GM15510 (cell line): ENCODE data around the gene SLC30A4.

Experiments
- POLR2A ChIP-seq: IDR thresholded peaks from 3 replicates; pipeline ENCODE4 v1.6.1; 2011; ENCODE audit warnings: borderline replicate concordance; ENCODE audit not compliant: insufficient read length; ENCODE audit errors: extremely low read depth

The SLC30A4 gene

GRCh38 chr15:45469027-45469426 is 53.5 kb downstream of the SLC30A4 start:
- no peak for TF ChIP-seq POLR2A

- no peak for TF ChIP-seq POLR2A
Measured at GRCh38 chr15:45468294-45468693, 54.3 kb downstream of the SLC30A4 start.

GRCh38 chr15:45458746-45459403 is 63.7 kb downstream of the SLC30A4 start:
- no peak for TF ChIP-seq POLR2A

- TF ChIP-seq POLR2A, result no peak
Measured at GRCh38 chr15:45457641-45458539, 64.7 kb downstream of the SLC30A4 start.

DNA sequence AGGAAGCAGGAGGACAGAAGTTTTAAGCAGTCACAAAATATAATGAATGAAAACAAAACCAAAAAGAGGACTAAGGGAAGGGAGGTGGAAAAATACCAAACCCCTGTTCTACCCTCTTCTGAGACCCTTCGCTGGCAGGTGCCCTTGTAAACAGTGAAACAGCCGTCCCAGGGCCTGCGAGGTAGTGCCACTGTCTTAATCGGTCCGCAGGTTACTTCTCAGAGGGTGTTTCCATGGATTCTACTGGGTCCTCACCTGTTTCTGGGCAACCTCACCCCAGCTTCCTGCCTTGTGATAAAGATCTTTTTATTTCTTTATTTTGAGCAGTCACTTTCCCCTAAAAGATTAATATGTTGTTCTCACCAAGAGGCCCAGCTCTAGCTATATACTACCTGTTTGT is 65.3 kb downstream of the SLC30A4 start:
- no peak for TF ChIP-seq POLR2A

DNA sequence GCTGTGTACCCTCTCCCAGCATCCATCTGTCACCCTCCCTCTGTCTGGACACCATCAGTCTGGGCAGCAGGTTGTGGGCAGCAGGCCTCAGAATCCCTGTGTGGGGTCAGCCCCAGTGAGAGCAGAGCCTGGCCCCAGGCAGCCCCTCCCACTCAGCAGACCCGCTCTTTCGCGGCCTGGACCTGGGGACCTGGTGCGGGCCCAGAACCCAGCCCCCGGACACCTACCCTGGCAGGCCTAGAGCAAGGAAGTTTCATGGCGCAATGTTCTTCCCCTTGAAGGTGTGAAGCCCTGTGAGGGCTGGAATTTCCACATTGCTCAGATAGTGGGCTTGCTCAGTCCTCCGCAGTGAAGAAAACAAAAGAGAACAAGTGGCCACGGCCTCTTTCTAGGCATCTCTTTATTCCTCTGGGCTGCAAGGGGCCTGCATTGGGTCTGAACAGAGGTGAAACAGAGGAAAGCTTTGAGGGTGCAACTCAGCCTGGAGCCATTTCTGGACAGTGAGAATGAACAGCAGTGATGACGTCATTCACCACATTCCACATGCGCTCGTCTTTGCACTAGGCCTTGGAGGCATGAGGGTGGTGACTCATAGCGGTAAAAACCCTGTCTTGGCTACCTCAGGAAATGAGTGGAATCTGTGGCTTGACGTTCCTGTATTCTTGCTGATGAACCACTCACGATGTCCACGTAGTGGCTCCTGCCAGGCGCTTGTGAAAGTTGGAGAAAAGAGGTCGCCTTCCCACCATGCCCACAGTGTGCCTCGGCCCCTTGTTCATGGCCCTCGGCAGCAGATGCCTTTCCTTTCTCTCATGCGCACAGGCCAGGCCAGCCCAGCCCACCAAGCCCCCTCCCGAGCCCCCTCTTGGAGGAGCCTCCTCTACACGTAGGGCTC is 66.1 kb downstream of the SLC30A4 start:
- no peak for TF ChIP-seq POLR2A

DNA sequence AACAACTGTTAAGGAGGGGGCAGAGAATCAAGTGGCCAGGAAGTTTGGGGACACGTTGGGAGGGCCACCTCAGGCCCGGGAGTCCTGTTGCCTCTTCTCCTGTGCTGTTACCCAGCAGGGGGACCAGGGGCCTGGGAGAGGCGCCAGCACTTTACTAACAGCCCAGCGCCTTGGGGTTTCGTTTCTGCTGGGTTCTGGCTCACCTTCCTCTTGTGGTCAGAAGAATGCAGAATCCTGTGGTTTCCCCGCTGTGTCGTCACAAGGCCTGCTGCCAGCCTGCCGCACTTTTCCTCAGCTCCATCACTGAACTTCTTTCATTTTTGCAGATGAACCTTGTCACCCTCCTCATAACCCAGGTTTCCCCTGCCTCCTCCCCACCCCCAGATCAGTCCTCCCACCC is 67.7 kb downstream of the SLC30A4 start:
- no peak for TF ChIP-seq POLR2A

- TF ChIP-seq POLR2A, result no peak
Measured at GRCh38 chr15:45451265-45451664, 71.3 kb downstream of the SLC30A4 start.

GRCh38 chr15:45449916-45450867 is 72.4 kb downstream of the SLC30A4 start:
- no peak for TF ChIP-seq POLR2A

- TF ChIP-seq POLR2A, result no peak
Measured at GRCh38 chr15:45449395-45449794, 73.2 kb downstream of the SLC30A4 start.

GRCh38 chr15:45448066-45448915 is 74.3 kb downstream of the SLC30A4 start:
- no peak for TF ChIP-seq POLR2A

DNA sequence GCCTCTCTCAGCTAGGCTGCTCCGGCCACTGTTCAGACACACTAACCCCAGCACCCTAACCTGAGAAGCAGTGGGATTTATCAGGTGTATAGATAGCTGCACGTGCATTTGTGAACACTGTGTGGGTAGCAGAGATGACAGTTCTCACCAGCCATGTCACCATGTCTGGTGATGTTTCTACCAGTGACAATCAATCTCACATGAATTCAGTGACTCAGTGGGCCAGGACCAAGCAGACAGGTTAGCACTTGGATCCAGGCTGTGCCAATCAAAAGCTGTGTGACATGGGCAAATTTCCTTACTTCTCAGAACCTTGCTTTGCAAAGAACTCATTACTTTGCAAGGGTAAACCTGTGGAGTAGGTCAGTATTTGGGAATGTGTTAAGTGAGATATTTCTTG is 78.9 kb downstream of the SLC30A4 start:
- TF ChIP-seq POLR2A, result no peak
